GM12801 (cell line): ENCODE measurements around the gene LTA4H.

Experiments
- CTCF ChIP-seq: IDR thresholded peaks from one replicate; pipeline ENCODE4 v1.5.1; 2011; ENCODE audit warnings: control low read depth; ENCODE audit not compliant: insufficient read length; ENCODE audit errors: extremely low read depth

The LTA4H gene

DNA sequence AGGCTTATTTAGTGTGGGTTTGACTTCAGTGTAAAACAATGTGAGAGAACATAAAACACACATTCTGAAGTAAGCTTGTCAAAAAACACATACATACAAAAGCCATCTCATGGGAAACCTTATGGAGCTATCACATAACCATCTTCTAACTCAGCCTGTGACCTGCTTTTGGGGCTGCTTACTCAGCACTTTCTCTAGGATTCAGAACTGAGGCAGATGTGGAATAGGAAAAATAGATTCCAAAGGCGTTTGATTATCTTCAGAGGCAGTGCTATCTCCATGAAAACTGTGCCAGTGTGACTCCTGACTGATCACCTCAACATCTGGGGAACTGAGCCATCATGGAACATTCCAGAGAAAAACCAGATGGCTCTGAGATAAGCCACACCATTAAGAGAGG, 52.8 kb downstream of the LTA4H start:
- no peak for TF ChIP-seq CTCF

DNA sequence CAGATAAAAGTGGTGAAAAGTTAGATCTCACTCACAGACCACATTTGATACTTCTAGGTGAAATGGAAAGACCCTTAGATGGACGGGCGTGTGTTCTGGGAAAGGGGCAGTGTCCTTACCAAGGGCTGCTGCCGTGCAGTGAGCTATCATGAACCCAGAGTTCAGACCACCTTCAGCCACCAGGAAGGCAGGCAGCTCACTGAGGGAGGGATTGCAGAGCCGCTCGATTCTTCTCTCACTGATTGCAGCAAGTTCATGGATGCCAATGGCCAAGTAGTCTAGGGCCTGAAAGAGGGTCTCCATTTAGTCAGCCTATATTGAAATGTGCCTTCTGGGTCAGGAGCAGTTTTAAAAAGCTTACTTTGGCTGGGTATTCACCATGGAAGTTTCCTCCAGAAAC, 55.0 kb downstream of the LTA4H start:
- TF ChIP-seq CTCF = no peak

- TF ChIP-seq CTCF = no peak
These were observed 56.6 kb downstream of the LTA4H start for GRCh38 chr12:95978774-95979173.

DNA sequence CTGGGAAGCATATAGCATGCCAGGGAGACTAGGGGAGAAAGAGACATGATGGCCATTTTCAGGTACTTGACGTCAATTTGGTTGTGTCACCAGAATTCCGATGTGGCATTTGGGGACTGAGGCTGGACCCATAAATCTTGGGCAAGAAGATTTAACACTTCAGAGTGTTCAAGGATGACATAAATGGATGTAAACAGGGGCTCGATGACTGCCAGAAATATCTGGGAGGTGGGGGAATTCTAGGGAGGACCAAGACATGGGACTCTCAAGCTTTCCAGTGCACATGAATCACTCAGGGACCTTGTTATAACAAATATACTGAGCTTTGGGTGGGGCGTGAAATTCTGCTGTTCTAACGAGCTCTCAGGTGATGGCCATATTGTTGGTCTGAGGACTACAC, 57.0 kb downstream of the LTA4H start:
- TF ChIP-seq CTCF = no peak

- TF ChIP-seq CTCF = no peak
These were observed 57.6 kb downstream of the LTA4H start for GRCh38 chr12:95977764-95978305.

DNA sequence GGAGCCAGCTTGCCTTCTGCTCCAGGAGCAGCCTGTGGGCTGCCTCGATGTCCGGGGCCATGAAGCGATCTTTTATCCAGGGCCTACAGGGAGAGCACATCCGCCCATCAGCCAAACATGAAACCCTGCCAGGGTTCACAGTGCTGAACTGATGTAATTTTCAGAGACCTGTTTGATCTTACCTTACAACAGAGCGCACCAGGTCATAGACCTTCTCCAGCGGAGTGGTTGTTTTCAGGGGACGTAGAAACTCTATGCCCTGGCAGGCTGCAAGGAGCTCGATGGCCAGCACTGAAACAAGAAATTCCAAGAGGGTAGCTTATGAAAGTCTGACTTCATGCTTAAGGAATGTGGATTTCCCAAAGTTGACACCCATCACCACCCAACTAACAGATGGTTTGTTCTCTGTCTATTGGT, 59.0 kb downstream of the LTA4H start:
- TF ChIP-seq CTCF = no peak

- TF ChIP-seq CTCF = no peak
These were observed 59.9 kb downstream of the LTA4H start for GRCh38 chr12:95975491-95975890.

GRCh38 chr12:95974358-95974757, 61.0 kb downstream of the LTA4H start:
- no peak for TF ChIP-seq CTCF
